Measurements from ENCODE around the gene SCYGR5.

DNA sequence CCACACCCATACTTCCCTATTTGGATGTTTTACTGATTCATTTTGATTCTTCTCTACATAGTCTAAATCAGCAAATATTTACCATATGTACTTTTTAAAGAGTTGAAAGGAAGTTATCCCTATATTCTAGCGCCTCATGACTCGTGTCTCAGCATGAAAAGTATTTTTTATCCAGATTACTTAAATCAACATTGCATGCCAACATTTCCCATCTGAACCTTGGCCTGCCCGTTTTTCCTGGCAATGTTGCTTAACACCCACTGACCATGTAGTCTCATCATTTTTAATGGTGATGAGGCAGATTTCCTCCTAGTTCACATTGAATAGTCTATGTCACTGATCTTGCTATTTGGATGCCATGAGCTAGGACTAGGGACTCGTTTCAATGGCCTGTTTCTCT is 13.2 kb upstream of the SCYGR5 start:
- TF ChIP-seq REST (IDR thresholded peaks at IDR 0.05; ENCODE audit: low read depth) = no peak
- TF ChIP-seq EZH2 (IDR thresholded peaks at IDR 0.05) = no peak
- TF ChIP-seq CTCF (IDR thresholded peaks at IDR 0.05 in 2 of 3, conservative IDR thresholded peaks at IDR 0.05 in 1 of 3; ENCODE audit: borderline replicate concordance in 1 of 3, insufficient read depth in 1 of 3, low read depth in 2 of 3, low read length in 2 of 3) = no peak
- TF ChIP-seq SIN3A (IDR thresholded peaks at IDR 0.05; ENCODE audit: low read depth) = no peak
- no peak for TF ChIP-seq EZH2phosphoT487 (IDR thresholded peaks at IDR 0.05; ENCODE audit: borderline replicate concordance)
- no peak for TF ChIP-seq CBX3 (IDR thresholded peaks at IDR 0.05; ENCODE audit: low read depth)
- TF ChIP-seq ZFX (IDR thresholded peaks at IDR 0.05) = no peak
- TF ChIP-seq POLR2AphosphoS5 (IDR thresholded peaks at IDR 0.05; ENCODE audit: low read depth, low read length) = no peak
- no peak for TF ChIP-seq EGR1 (IDR thresholded peaks at IDR 0.05; ENCODE audit: low read depth)
- TF ChIP-seq POLR2A (IDR thresholded peaks at IDR 0.05; ENCODE audit: borderline replicate concordance, extremely low read depth, insufficient read depth, insufficient read length) = no peak
- TF ChIP-seq, protein P1, sequence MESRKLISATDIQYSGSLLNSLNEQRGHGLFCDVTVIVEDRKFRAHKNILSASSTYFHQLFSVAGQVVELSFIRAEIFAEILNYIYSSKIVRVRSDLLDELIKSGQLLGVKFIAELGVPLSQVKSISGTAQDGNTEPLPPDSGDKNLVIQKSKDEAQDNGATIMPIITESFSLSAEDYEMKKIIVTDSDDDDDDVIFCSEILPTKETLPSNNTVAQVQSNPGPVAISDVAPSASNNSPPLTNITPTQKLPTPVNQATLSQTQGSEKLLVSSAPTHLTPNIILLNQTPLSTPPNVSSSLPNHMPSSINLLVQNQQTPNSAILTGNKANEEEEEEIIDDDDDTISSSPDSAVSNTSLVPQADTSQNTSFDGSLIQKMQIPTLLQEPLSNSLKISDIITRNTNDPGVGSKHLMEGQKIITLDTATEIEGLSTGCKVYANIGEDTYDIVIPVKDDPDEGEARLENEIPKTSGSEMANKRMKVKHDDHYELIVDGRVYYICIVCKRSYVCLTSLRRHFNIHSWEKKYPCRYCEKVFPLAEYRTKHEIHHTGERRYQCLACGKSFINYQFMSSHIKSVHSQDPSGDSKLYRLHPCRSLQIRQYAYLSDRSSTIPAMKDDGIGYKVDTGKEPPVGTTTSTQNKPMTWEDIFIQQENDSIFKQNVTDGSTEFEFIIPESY (IDR thresholded peaks at IDR 0.05; ENCODE audit: extremely low read depth, insufficient replicate concordance, low read length) = no peak
- no peak for TF ChIP-seq TCF7L2 (IDR thresholded peaks at IDR 0.05; ENCODE audit: borderline replicate concordance, extremely low read depth, insufficient read depth, insufficient read length)
- TF ChIP-seq ELF1 (IDR thresholded peaks at IDR 0.05; ENCODE audit: borderline replicate concordance, low read depth) = no peak

Measured in HCT116 (cell line).